ENCODE data around the gene OTUD3.
A peak's percentile ranks its signal among the peaks of the same experiment; 100 is the strongest.

The OTUD3 gene, protein sequence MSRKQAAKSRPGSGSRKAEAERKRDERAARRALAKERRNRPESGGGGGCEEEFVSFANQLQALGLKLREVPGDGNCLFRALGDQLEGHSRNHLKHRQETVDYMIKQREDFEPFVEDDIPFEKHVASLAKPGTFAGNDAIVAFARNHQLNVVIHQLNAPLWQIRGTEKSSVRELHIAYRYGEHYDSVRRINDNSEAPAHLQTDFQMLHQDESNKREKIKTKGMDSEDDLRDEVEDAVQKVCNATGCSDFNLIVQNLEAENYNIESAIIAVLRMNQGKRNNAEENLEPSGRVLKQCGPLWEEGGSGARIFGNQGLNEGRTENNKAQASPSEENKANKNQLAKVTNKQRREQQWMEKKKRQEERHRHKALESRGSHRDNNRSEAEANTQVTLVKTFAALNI

DNA sequence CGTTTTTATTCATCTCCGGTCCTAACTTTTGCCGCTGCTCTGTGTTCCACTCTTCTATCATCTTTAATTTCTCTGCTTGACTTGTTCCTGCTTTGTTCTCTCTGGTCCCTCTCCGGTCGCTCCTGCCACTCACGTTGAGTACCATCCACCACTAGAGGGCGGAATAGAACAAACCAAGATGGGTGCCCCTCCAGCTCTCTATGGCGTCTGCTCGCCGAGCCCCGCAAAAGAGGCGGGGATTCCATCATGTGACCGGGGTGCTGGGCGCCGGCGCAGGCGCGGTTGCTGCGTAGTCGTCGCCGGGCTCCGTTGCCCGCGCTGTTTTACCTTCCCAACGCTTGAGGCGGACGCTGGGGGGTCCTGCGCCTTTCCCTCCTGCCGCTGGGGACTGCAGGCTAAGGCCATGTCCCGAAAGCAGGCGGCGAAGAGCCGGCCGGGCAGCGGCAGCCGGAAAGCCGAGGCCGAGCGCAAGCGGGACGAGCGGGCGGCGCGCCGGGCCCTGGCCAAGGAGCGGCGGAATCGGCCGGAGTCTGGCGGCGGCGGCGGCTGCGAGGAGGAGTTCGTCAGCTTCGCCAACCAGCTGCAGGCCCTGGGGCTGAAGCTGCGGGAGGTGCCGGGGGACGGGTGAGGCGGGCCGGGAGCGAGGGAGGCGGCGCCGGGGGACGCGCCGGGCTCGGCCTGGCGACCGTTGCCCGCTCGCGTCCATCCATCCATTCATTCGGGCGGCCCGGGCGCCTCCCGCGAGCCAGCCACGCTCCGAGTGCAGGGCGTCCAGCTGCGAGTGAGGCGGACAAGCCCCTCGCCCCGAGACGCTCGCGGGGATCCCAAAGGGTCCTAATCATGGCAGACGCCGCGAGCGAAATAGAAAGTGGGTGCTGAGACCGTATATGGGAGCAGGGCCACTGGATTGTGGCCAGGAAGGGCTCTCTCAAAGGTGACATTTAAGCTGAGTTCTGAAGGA lies at the start of gene OTUD3:
OTUD3 (plus strand) TSS at position 285 of the 961 bp plus-strand sequence; CDS start at position 404, 119 bp downstream.
- Histone ChIP-seq H3K4me3 (ENCODE audit: insufficient read depth, low read length, poor library complexity, severe bottlenecking) (peak within 1 kb of the TSS; percentile 77), H3K9me2 (replicated peaks; ENCODE audit: insufficient read depth, low read length) (no peaks in the 10 kb centered on the region), H3K27me3 (ENCODE audit: low read length) (no peaks in the 10 kb centered on the region), H4K20me1 (ENCODE audit: low read depth, low read length) (no peaks in the 10 kb centered on the region), H3K9me3 (ENCODE audit: insufficient read depth, low read length) (no peaks in the 10 kb centered on the region), H3K79me2 (ENCODE audit: insufficient read depth, low read length) (peaks cover 49% of the 10 kb centered on the region), H3K4me2 (ENCODE audit: low read depth, low read length, poor library complexity, severe bottlenecking) (peak within 1 kb of the TSS; percentile 67), H3K9ac (ENCODE audit: low read length) (peak within 1 kb of the TSS; percentile 87), H3K27ac (ENCODE audit: low read depth, low read length) (peak within 1 kb of the TSS; percentile 55), H2AFZ (ENCODE audit: low read depth, low read length, severe bottlenecking) (peak within 1 kb of the TSS; percentile 96), H3K36me3 (ENCODE audit: low read length) (no peaks in the 10 kb centered on the region), H3F3A (ENCODE audit: insufficient read depth) (no peaks in the 10 kb centered on the region)
- TF ChIP-seq CTCF (IDR thresholded peaks at IDR 0.05; ENCODE audit: insufficient read depth, low read length, poor library complexity, severe bottlenecking), result peak; percentile 81
- no peak for TF ChIP-seq EZH2phosphoT487 (conservative IDR thresholded peaks at IDR 0.05; ENCODE audit: low read length)

DNA sequence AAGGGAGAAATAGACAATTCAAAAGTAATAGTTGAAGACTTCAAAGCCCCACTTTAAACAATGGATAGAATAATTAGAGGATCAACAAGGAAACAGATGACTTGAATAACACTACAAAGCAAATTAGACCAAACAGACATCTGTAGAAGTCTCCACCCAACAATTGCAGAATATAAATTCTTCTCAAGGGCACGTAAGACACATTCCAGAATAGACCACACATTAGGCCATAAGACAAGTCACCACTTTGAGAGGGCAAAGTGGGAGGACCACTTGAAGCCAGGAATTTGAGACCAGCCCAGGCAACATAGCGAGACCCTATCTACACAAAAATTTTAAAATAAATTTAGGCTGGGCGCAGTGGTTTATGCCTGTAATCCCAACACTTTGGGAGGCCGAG lies 46.6 kb upstream of the OTUD3 start:
- H3K27ac ChIP-seq (ENCODE audit: low read depth, low read length), result no peak overlapping the region

DNA sequence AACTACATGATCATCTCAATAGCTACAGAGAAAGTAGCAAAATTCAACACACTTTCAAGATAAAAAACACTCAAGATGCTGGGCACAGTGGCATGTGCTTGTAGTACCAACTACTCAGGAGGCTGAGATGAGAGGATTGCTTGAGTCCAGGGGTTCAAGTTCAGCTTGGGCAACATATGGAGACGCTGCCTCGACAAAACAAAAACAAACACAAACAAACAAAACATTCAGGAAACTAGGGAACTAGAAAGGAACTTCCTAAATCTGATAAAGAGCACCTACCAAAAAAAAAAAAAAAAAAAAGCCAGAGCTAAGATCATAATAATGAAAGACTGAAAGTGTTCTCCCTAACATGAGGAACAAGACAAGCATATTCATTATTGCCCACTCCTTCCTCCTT lies 44.3 kb upstream of the OTUD3 start:
- Histone ChIP-seq H3F3A (ENCODE audit: insufficient read depth) (no peaks in the 10 kb centered on the region), H3K9ac (ENCODE audit: low read length) (no peak overlapping the region), H3K9me2 (replicated peaks; ENCODE audit: insufficient read depth, low read length) (no peaks in the 10 kb centered on the region), H3K9me3 (ENCODE audit: insufficient read depth, low read length) (no peaks in the 10 kb centered on the region), H3K27ac (ENCODE audit: low read depth, low read length) (no peak overlapping the region), H3K4me3 (ENCODE audit: insufficient read depth, low read length, poor library complexity, severe bottlenecking) (no peak overlapping the region), H3K4me2 (ENCODE audit: low read depth, low read length, poor library complexity, severe bottlenecking) (no peak overlapping the region), H2AFZ (ENCODE audit: low read depth, low read length, severe bottlenecking) (no peak overlapping the region), H4K20me1 (ENCODE audit: low read depth, low read length) (no peaks in the 10 kb centered on the region), H3K36me3 (ENCODE audit: low read length) (no peaks in the 10 kb centered on the region), H3K79me2 (ENCODE audit: insufficient read depth, low read length) (no peaks in the 10 kb centered on the region), H3K27me3 (ENCODE audit: low read length) (no peaks in the 10 kb centered on the region)
- TF ChIP-seq EZH2phosphoT487 (conservative IDR thresholded peaks at IDR 0.05; ENCODE audit: low read length) (no peak), CTCF (IDR thresholded peaks at IDR 0.05; ENCODE audit: insufficient read depth, low read length, poor library complexity, severe bottlenecking) (no peak)

More for the DNA sequence above, 46.6 kb upstream of the OTUD3 start:
- H3K9me3 ChIP-seq (ENCODE audit: insufficient read depth, low read length), result no peaks in the 10 kb centered on the region
- no peaks in the 10 kb centered on the region for H3K36me3 ChIP-seq (ENCODE audit: low read length)
- TF ChIP-seq CTCF (IDR thresholded peaks at IDR 0.05; ENCODE audit: insufficient read depth, low read length, poor library complexity, severe bottlenecking) (no peak), EZH2phosphoT487 (conservative IDR thresholded peaks at IDR 0.05; ENCODE audit: low read length) (no peak)
- H3K4me3 ChIP-seq (ENCODE audit: insufficient read depth, low read length, poor library complexity, severe bottlenecking), result no peak overlapping the region
- H3K4me2 ChIP-seq (ENCODE audit: low read depth, low read length, poor library complexity, severe bottlenecking), result no peak overlapping the region
- no peaks in the 10 kb centered on the region for H3F3A ChIP-seq (ENCODE audit: insufficient read depth)
- no peaks in the 10 kb centered on the region for H3K9me2 ChIP-seq (replicated peaks; ENCODE audit: insufficient read depth, low read length)
- no peaks in the 10 kb centered on the region for H3K79me2 ChIP-seq (ENCODE audit: insufficient read depth, low read length)
- H2AFZ ChIP-seq (ENCODE audit: low read depth, low read length, severe bottlenecking), result no peak overlapping the region
- H4K20me1 ChIP-seq (ENCODE audit: low read depth, low read length), result no peaks in the 10 kb centered on the region
- H3K9ac ChIP-seq (ENCODE audit: low read length), result no peak overlapping the region
- H3K27me3 ChIP-seq (ENCODE audit: low read length), result no peaks in the 10 kb centered on the region
